GM19324 (cell line): Measurements from ENCODE around the gene USP2.

Source experiments
- ATAC-seq: cut with Tn5 transposase; IDR thresholded peaks from one replicate; pipeline ENCODE4 v1.9.1; 2021; ENCODE audit warnings: mild to moderate bottlenecking, moderate library complexity; ENCODE audit not compliant: unreplicated experiment, low FRiP score

USP2 gene

DNA sequence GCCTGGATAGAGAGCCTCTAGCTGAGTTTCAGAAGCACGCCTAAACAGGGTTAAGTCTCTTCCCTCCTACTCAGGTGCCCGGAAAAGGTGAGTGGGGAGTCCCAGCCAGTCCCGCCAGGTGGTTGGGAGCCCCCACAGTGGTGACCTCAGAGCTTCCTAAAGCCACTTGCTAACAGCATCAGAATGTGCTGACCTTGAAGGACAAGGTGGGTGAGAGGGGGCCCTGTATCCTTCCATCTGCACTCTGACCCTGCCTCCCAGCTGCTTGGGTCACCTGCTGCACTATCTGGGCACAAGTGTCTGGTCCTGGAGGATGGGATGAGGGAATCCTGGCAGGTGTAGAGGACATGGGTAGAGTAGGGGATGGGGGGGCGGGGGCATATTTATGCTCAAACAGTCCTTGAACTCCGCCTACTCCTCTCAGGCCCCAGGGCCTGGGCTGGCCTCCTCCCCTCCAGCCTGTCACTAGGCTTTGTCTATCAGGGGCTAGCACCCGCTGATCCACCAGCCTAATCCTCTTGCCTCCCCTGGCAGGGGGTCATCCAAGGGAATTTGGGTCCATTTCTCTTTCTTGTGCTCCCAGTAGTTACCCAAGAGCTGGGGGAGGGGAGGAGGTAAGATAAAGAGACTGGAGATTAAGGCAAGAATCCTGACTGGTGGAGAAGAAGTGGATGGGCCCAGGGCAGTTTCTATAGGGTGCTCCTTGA, 3.4 kb downstream of the USP2 start:
- ATAC-seq: no peak

- no peak for ATAC-seq
Observed at GRCh38 chr11:119377112-119377901, 4.2 kb downstream of the USP2 start.

DNA sequence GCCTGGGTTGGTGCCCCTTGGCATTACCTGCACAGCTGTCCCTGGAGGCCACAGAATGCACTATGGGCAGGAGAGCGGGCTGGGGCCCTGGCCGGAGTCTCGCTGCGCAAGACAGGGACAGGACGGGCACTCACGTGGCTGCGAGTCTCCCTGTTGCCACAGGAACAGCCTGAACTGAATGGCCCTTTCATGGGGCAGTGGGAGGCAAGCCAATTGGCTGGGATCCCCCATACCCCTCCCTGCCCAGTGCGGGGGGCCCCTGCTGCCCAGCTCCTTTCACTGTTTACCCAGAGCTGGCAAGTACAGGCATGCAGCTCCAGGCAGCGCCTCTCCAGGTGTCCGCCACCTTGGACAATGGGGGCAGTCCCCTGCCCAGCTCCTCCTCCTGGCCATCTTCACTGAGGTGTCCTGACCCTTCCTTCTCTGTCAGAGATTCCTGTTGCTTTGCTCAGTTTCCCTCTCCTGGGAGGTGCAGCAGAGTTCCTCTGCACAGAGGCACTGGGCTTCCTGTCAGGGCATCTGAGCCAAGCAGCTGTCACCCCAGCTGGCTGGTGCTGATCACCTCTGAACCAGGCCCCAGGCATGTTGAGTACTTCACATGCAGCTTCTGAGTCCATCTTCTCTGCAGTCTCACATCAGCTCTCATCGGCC, 5.2 kb downstream of the USP2 start:
- ATAC-seq: no peak

- no peak for ATAC-seq
Observed at GRCh38 chr11:119375337-119376196, 5.9 kb downstream of the USP2 start.

DNA sequence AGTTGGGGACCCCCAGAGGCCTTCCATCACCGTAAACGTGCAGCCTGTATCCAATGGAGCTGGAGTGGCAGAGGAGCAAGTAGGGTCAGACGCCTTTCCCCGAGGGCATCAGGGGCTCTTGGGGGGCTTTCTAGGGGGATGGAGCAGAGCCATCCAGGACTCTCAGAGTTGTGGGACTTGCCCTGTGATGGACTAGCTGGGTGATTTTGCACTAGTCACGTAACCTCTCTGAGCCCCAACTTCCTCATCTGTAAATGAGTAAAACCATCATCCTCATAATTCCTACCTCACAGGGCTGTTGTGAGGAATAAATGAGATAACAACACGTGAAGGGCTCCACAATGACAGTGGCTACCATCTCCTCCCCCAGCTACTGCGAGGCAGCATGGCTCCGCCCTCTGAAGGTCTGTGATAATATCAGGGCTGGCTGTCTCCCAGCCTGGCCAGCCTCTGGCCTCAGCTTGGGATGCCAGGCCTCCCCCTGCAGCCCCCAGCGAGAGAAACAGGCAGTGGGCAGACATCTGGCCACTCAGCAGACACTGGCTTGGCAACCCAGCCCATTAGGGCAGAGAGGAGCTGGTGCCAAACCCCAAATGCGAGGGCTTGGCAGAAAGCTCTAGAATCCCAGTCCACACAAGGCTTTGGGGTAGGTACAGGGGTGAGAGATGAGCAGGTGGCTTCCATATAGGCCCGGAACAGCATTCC, 6.7 kb downstream of the USP2 start:
- ATAC-seq: no peak

DNA sequence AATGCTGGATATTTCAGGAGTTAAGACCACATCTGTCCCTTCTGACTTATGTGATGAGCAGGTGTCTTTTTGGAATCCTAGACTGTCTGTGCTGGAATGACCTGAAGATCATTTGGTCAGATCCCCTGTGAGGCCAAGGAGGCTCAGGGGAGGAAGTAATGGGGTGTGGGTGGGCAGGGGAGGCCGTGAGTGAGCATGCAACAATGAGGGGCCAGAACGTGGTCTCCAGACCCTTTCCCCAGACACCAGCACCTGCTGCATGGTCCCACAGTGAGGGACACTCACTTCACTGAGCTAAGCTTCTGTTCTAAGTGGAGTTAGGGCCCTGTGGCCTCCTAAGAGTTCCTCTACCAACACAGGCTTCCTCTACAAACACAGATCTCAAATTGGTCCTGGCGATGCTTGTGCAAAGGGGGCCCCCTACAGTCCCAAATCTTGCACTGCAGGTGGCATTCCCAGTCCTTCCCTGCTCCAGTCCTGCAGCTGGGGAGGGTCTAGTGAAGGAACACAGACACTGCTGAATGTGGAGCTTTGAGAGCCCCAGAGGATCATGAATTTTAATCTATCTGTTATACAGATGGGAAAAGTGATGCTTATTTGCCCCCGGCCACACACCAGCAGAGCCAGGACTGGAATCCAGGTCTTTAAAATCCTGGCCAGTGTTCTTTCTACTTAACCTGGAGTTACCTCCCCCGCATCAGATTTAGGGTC, 7.4 kb downstream of the USP2 start:
- ATAC-seq: no peak

DNA sequence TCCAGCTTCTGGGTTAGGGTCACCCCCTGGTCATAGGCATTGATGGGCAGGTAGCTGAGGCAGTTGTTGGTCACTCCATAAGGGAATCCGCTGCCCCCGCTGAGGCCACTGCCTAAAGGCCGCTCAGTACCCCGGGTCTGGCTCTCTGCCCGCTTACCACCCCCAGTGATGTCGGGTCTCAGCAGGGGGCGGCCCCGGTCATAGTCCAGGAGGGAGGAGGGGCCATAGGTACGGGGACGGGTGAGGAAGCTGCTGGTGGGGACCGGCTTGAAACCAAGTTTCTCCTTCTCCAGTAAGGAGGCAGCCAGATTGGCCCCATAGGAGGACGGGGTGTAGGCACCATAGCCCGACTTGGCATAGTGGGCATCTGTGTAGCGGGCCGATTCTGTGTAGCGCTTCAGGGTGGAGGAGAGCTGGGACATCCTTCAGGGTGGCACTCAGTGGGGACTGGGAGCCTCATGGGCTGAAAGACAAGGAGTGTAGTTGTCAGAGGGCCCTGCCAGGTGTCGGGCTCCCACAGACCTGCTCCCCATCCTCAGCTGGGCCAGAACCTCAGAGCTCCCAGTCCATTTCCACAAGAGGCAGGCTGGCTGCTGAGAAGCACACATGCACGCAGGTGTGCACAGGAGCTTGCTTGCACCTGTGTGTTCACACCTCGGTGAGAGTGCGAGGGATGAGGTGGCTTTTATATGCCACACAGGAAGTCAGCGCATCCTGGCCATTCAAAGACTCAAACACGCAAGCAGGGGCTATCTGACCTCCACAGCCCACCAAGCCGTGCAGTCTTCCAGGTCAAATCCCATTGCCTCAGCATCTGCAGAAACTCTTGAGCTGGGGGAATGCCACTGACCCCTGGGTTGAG, 8.2 kb downstream of the USP2 start:
- ATAC-seq: no peak

DNA sequence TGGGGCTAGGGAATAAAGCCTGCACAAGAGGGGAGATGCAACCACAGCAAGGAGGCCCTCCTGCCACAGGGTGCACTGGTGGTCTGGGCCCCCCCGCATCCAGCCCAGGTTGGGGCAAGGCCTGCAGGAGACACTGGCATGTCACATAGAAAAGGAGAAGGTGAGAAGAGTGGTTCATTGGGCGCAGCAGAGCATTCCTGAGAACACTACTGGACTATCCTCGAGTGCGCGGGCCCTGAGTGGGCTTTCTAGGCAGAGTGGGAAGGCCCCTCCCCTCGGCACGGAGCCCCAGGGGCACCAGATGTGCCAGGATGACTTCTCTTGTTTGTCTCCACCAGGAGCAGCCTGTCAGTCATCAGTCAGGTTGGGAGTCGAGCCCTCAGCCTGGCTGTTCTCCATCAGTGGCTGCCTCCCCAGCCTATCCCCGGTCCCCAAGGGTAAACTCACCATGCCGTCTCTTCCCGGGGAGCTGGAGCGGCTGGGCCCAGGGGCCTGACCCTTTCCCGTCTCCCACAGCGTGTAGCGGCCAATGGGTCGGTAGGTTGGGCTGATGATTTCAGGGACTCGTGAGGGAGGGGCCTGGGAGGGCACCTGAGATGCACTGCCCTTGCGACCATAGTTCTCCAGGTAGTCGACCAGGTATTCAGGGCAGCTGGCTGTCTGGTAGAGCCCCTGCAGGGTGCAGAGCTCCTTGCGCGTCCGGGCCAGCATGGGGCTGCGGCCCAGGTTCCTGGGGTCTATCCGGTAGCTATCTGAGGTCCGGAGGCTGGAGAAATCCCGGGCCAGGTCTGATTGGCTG, 9.0 kb downstream of the USP2 start:
- ATAC-seq: no peak

DNA sequence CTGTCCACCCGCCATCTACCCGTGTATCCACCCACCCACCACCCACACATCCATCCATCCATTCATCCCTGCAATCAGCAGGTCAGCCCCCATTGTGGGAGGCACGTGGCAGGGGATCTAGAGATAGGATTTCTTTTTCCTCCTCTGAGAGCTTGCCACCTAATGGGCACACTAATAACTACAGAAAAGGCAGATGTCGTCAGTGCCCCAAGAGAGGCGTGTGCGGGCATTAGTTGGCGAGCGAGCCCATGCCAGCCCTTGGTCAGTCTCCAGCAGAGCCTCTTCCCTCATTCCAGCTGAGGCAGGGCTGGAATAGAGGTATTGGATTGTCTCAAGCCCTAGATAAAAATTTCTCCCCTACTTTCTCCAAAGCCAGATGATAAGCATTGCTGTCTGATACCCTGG, 9.7 kb downstream of the USP2 start:
- ATAC-seq: no peak

DNA sequence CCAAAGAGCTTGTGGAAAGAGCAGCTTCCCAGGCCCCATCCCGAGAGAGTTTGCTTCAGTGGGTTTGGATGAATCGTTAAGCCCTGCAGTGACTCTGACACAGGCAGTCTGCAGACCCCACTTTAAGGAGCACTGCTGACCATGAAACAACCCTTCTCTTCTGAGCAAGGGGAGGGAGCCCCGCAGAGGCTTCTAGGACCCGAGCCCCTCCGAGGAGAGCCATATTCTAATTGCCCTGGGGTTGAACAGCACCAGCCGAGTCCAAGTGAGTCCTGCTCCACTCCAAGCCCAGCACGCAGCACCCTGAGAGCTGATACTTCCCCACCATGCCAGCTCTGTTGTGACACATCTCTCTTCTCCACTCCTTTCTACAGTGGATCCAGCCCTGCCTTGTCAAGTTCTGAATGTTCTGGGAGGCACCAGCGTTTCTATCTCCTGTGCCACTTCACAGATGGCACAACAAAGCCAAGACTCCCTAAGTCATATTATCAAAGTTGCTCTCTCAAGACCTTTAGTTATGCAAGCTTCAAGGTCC, 10.4 kb downstream of the USP2 start:
- no peak for ATAC-seq

- no peak for ATAC-seq
Observed at GRCh38 chr11:119370486-119371046, 10.9 kb downstream of the USP2 start.

- ATAC-seq: no peak
Observed at GRCh38 chr11:119369132-119369925, 12.2 kb downstream of the USP2 start.

DNA sequence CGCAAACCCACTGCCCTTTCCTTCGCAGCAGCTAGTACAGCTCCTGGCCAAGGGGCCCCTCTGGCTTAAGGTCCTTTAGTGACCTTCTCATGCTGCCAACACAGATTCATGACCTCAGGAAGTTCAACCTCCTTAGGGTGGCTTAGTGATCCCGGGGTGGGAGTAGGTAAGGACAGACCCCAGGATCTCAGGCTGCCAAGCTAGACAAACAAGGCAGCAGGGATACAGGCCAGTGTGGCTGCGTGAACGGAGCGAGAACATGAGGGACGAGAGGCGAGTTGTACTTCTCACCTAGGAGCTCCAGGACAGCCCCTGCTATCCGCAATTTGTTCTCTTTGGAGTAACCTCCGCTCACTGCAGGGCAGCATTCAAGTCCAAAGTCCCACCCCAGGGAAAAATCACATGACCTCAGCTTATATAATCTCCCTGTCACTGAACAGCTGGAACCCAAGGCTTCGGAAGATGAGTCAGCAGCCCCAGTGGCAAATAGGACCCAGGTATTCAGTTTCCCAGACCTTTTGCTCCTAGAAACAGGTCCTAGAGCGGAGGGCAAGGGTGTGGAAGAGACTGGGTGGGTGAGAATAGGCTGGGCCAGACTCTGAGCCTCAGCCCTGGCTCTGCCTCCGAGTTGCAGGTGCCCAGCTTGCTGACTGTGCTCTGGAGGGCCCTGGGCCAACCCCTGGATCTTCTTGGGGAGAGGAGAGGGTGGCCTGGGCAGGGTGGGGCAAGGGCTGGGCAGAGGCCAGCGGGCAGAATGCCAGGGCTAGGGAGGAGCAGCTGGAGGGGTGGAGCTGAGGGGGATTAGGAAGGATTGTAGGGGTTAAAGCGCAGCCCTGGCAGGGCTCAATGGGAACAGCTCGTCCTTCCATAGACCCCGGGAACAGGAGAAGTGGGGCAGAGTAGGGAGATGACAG, 13.1 kb downstream of the USP2 start:
- no peak for ATAC-seq

DNA sequence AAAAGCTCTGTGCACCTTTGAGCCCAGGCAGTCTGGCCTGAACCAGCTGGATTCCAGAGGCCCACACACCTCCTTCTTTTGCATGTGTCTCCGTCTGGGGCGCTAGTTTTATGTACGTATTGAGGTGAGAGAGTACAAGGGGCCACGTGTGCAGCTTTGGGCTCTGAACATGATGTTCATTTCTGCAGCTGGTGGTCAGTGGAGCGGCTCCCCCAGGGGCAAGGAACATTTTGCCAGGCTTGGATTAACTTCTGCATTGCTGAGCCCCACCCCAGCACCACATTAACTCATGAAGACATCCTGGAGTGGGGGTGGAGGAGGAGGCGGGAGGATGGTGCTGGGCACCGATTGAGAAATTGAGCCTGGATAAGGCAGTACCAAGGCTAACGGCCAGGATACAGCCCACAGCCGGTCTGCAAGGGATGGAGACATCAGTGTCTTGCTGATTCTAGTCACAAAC, 13.8 kb downstream of the USP2 start:
- ATAC-seq: no peak
